ENCODE results near the gene CNN2.

Gene CNN2

GRCh38 chr19:996051-996838 lies 30.2 kb upstream of the CNN2 start:
- DNase-seq, result no peak

GRCh38 chr19:998064-998463 lies 28.3 kb upstream of the CNN2 start:
- DNase-seq, result no peak

GRCh38 chr19:999379-999719 lies 27.1 kb upstream of the CNN2 start:
- DNase-seq, result no peak

- DNase-seq, result no peak
Measured at GRCh38 chr19:1000095-1000494, 26.3 kb upstream of the CNN2 start, which contains the start of gene GRIN3B. TSS of gene GRIN3B (plus strand) at chr19:1000419. CDS start at chr19:1000438, 19 bp downstream.

- no peak for DNase-seq
Measured at GRCh38 chr19:1000591-1001537, 25.5 kb upstream of the CNN2 start.

- DNase-seq, result no peak
Measured at GRCh38 chr19:1001538-1002166, 24.8 kb upstream of the CNN2 start.

- DNase-seq, result no peak
Measured at GRCh38 chr19:1002600-1002999, 23.8 kb upstream of the CNN2 start.

GRCh38 chr19:1003283-1003682 lies 23.1 kb upstream of the CNN2 start:
- DNase-seq, result no peak

- DNase-seq, result no peak
Measured at GRCh38 chr19:1004204-1004802, 22.1 kb upstream of the CNN2 start.

- DNase-seq, result no peak
Measured at GRCh38 chr19:1004803-1005664, 21.4 kb upstream of the CNN2 start.

GRCh38 chr19:1006711-1007398 lies 19.6 kb upstream of the CNN2 start:
- DNase-seq, result no peak

GRCh38 chr19:1007399-1008251 lies 18.8 kb upstream of the CNN2 start:
- DNase-seq, result no peak

- no peak for DNase-seq
Measured at GRCh38 chr19:1008268-1009040, 18.0 kb upstream of the CNN2 start.

GRCh38 chr19:1009041-1009980 lies 17.1 kb upstream of the CNN2 start:
- DNase-seq, result no peak

- DNase-seq, result no peak
Measured at GRCh38 chr19:1009981-1010538, 16.3 kb upstream of the CNN2 start.

GRCh38 chr19:1010586-1011510 lies 15.6 kb upstream of the CNN2 start:
- DNase-seq, result no peak

- no peak for DNase-seq
Measured at GRCh38 chr19:1011831-1012333, 14.5 kb upstream of the CNN2 start.

Data from NCI-H526 treated with DMSO at 0.1 percent for 48 hours (cell line).